GM12872 (cell line): Measurements from ENCODE around the gene RBP5.

ENCODE experiments used
- TF ChIP-seq, protein P1 (sequence below): IDR thresholded peaks from 3 replicates; pipeline ENCODE4 v1.5.1; 2011; ENCODE audit warnings: low read depth, mild to moderate bottlenecking, low read length, moderate library complexity; ENCODE audit not compliant: insufficient read depth

RBP5 gene

DNA sequence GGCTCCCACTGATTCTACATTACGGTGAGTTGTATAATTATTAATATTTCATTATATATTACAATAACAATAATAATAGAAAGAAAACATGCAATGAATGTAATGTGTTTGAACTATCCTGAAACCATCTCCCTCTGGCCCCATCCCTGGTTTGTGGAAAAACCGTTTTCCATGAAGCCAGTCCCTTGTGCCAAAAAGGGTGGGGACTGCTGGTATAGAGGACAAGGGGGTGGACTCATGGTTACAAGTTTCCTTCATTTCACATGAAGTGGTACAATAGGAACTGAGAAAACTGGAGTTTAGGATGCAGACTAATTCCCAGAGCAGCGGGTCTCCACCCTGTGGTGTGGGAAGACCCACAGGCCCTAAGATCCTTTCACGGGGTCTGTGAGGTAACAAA, 16.6 kb downstream of the RBP5 start:
- TF ChIP-seq, protein P1, sequence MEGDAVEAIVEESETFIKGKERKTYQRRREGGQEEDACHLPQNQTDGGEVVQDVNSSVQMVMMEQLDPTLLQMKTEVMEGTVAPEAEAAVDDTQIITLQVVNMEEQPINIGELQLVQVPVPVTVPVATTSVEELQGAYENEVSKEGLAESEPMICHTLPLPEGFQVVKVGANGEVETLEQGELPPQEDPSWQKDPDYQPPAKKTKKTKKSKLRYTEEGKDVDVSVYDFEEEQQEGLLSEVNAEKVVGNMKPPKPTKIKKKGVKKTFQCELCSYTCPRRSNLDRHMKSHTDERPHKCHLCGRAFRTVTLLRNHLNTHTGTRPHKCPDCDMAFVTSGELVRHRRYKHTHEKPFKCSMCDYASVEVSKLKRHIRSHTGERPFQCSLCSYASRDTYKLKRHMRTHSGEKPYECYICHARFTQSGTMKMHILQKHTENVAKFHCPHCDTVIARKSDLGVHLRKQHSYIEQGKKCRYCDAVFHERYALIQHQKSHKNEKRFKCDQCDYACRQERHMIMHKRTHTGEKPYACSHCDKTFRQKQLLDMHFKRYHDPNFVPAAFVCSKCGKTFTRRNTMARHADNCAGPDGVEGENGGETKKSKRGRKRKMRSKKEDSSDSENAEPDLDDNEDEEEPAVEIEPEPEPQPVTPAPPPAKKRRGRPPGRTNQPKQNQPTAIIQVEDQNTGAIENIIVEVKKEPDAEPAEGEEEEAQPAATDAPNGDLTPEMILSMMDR = no peak

DNA sequence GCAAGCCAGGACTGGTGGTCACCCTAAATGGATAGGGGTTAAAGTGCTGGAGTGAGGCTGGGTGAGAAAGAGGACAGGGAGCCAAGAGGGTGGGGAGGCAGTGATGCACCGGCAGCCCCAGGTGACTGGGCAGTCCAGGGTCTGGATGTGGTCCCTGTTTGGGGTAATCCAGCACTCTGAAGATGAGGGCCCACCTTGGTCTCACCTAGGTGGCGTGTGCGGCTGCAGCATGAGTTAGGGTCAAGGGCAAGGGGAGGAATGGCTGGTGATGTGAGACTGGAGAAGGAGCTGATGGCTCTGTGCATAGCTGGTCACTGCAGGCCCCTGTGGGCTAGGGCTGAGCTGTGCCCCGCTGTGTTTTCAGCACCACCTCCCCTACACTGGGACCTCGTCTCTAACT, 18.0 kb downstream of the RBP5 start:
- TF ChIP-seq, protein P1 = no peak

DNA sequence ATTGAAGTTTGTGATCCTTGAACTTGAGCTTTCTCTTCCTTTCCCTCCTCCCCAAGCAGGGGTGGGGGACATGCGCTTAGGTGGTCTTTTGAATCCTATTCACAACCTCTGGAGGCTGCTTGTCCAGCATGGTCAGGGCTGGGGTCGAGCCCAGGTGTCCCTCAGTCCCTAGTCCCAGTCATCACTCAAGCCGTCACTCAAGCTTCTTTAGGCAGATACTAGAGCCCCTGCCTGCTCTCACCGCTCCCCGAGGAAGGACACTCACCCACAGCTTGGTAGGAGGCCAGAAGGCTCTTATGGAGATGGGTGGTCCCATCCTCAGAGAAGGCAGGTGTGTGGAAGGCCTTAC, 19.1 kb downstream of the RBP5 start:
- TF ChIP-seq, protein P1 = no peak

DNA sequence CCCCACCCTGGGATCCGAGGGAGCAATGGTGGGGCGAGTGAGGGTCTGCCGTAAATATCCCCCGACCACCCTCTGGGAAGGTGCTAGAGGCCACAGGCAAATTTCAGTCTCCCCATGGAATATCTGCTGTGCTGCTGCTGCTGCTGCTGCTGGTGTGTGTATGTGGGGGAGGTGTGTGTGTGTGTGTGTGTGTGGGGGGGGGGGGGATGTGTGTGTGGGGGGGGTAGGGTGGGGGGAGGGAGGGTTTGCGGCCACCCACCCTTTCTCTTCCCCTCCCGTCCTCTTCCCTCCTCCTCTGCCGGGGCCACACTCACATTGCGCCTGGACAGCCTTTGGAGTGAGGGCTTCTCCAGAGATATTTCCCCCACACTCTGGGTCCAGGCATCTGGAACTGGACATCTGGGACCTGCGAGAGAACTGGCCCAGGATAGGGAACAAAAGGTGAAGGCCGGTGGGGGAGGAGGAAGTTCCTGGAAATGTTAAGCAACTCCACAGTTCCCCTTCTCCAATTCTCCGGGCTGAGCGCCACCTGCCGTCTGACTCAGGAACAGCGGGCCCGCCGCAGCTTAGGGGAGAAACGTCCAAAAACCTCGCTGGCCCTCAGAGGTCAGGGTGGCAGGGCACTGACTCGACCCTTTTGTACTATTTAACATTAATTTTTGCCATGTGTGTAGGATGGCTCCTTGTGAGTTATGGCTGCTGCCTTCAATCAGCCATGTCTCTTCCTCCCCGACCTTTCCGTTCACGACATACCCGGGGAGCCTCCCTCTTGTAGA, 19.7 kb downstream of the RBP5 start, which contains the start of gene C1RL:
Gene C1RL (minus strand): TSS at position 419 of the 776 bp plus-strand sequence. CDS start 34 bp downstream, at position 385.
- TF ChIP-seq, protein P1 = peak; percentile 97

DNA sequence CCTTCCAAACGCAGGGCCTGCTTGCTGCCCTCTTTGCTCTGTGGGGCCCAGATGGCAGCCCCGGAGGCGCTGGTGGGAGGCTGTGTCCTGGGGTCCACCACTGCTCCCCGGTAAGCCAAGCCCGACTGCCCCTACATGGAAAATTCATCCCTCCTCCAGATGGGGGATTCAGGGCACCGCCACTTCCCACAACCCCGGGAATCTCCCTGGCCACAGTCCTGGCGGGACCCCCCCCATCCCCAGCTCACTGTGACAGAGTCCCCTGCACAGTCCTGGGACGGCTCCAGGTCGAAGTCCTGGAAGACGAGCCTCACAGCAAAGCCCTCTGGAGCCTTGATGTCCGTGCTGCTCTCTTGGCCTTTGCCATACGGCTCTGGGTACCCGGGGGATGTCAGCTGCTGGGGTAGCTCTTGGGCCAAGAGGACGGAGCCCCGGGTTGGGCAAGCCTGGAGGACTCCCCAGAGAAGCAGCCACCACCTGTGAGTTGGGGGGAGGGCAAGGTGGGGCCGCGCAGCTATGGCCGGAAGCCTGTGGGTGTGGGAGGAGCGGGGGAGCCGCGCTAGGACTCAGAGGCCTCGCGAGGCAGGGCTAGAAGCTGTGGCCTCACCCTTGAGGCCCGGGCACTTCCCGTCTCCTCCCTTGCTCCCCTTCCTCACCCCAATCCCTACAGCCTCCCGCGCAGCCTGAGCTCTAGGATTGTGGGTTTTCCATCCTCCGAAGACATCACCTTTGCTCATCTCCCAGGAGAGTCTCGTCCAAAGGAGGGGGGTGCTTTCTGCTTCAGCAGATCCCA, 20.5 kb downstream of the RBP5 start:
- TF ChIP-seq, protein P1 = no peak

DNA sequence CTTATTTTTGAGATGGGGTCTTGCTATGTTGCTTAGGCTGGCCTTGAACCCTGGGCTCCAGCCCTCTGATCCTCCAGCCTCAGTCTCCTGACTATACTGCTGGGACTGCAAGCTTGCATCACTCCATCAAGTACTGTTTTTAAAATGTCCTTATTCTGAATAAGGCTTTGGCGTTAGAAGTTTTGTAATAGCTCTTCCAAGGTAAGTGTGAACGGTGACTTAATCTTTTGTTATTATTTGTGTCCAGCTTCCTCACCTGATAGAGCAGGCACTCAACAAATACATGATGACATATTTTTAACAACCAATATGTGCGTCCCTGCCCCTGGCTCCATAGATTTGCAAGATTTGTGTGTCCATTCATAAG, 21.1 kb downstream of the RBP5 start:
- TF ChIP-seq, protein P1 = no peak

DNA sequence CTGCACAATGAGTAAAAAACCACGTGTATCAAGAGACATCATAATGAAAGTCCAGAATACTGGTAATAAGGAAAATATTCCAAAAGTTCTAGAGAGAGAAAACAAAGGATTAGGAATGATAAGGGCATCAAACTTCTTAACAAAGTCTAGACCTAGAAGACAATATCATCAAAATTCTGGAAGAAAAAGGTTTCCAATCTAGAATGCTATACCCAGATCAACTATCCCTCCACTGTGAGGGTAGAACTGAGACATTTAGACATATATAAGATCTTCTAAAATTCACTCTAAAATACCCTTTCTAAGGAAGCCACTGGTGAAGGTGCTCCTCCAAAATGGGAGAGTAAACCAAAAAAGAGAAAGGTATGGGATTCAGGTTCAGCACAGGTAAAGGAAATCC, 22.6 kb downstream of the RBP5 start:
- TF ChIP-seq, protein P1 = no peak
